OCI-LY1 (cell line): Measurements from ENCODE around the gene PSMC4.

Experiments
- EZH2 ChIP-seq: fragments of 200-600 bp; sonication (generic), shearing (Covaris generic); IDR thresholded peaks from 2 replicates; pipeline ENCODE4 v1.8.0; 2017; ENCODE audit warnings: borderline replicate concordance, mixed run types, mild to moderate bottlenecking, antibody characterized with exemption, low read length, moderate library complexity, mixed read lengths
- TF ChIP-seq, protein P1 (sequence below): fragments of 200-600 bp; sonication (generic), shearing (Covaris generic); IDR thresholded peaks from 2 replicates; pipeline ENCODE4 v1.5.1; 2017; ENCODE audit warnings: mild to moderate bottlenecking, antibody characterized with exemption, low read length, moderate library complexity, mixed read lengths

GRCh38 chr19:39934584-39935363, 36.2 kb upstream of the PSMC4 start, which contains the start of gene FCGBP:
- TF ChIP-seq, protein P1, sequence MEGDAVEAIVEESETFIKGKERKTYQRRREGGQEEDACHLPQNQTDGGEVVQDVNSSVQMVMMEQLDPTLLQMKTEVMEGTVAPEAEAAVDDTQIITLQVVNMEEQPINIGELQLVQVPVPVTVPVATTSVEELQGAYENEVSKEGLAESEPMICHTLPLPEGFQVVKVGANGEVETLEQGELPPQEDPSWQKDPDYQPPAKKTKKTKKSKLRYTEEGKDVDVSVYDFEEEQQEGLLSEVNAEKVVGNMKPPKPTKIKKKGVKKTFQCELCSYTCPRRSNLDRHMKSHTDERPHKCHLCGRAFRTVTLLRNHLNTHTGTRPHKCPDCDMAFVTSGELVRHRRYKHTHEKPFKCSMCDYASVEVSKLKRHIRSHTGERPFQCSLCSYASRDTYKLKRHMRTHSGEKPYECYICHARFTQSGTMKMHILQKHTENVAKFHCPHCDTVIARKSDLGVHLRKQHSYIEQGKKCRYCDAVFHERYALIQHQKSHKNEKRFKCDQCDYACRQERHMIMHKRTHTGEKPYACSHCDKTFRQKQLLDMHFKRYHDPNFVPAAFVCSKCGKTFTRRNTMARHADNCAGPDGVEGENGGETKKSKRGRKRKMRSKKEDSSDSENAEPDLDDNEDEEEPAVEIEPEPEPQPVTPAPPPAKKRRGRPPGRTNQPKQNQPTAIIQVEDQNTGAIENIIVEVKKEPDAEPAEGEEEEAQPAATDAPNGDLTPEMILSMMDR, result no peak
- no peak for TF ChIP-seq EZH2
